HG02798 (cell line): Measurements from ENCODE around the gene PGK1.

Experiments
- ATAC-seq: cut with Tn5 transposase; IDR thresholded peaks from one replicate; pipeline ENCODE4 v1.9.1; 2021; ENCODE audit warnings: mild to moderate bottlenecking; ENCODE audit not compliant: unreplicated experiment, poor library complexity

The PGK1 gene

GRCh38 chrX:78165425-78165824 lies 61.4 kb downstream of the PGK1 start:
- ATAC-seq, result no peak

- ATAC-seq, result no peak
Measured at GRCh38 chrX:78168065-78168464, 64.0 kb downstream of the PGK1 start.
